PC-3 (cell line): ENCODE results near the gene SENP5. TPM values are rescaled to one million over a fixed set of nuclear protein-coding genes. Genes with fewer than 3 reads are reported as not detected.

Experiments
- ATAC-seq: fragments of 200-7000 bp; cut with Tn5 transposase; 2 replicates; pipeline ENCODE4 v1.9.1; 2020; ENCODE audit warnings: mild to moderate bottlenecking, moderate library complexity
- BruUV-seq: library from RNA; stranded (reverse); fragments of 400-500 nt; replicated peaks from 2 replicates; lab custom pipeline; 2021; lab: Mats Ljungman, UMichigan
- CTCF ChIA-PET: fragments of 300-600 bp; sonication (Branson Sonifier 250); formaldehyde crosslinking; loops from one replicate; lab custom pipeline; 2022; ENCODE audit warnings: antibody characterized with exemption; lab: Charles Lee
- POLR2A ChIA-PET: fragments of 300-600 bp; sonication (Branson Sonifier 250); formaldehyde crosslinking; loops from one replicate; lab custom pipeline; 2022; ENCODE audit warnings: antibody characterized with exemption; ENCODE audit not compliant: unreplicated experiment; lab: Charles Lee
- DNase-seq: peaks from one replicate; pipeline ENCODE4 v3.0.0-alpha.2; 2015
- H2AFZ ChIP-seq: fragments of 300-600 bp; sonication (generic); 2 replicates; pipeline ENCODE4 v1.6.0; 2016; ENCODE audit warnings: antibody characterized with exemption, low read length
- H3F3A ChIP-seq: fragments of 300-600 bp; sonication (generic); one replicate; pipeline ENCODE4 v1.6.0; 2017; ENCODE audit warnings: antibody characterized with exemption, low read length, control low read depth, mild to moderate bottlenecking; ENCODE audit not compliant: unreplicated experiment
- H3K27ac ChIP-seq: fragments of 300-600 bp; sonication (generic); 2 replicates; pipeline ENCODE4 v1.5.1; 2016; ENCODE audit warnings: mild to moderate bottlenecking, low read length
- H3K27me3 ChIP-seq: fragments of 300-600 bp; sonication (generic); 2 replicates; pipeline ENCODE4 v1.6.1; 2016; ENCODE audit warnings: low read length, mixed read lengths
- H3K36me3 ChIP-seq: fragments of 300-600 bp; sonication (generic); 2 replicates; pipeline ENCODE4 v1.6.1; 2016; ENCODE audit warnings: low read depth, mixed run types, low read length, mixed read lengths
- H3K4me1 ChIP-seq: fragments of 300-600 bp; sonication (generic); 2 replicates; pipeline ENCODE4 v1.5.1; 2016; ENCODE audit warnings: low read length; ENCODE audit not compliant: insufficient read depth
- H3K4me2 ChIP-seq: fragments of 300-600 bp; sonication (generic); 2 replicates; pipeline ENCODE4 v1.6.0; 2016; ENCODE audit warnings: low read length
- H3K4me3 ChIP-seq: fragments of 300-600 bp; sonication (generic); 2 replicates; pipeline ENCODE4 v1.5.1; 2016; ENCODE audit warnings: mild to moderate bottlenecking, low read length, mixed read lengths
- H3K79me2 ChIP-seq: fragments of 300-600 bp; sonication (generic); 2 replicates; pipeline ENCODE4 v1.6.1; 2017; ENCODE audit warnings: low read length, mixed read lengths
- H3K9ac ChIP-seq: fragments of 300-600 bp; sonication (generic); 2 replicates; pipeline ENCODE4 v1.6.0; 2016; ENCODE audit warnings: mild to moderate bottlenecking, low read length
- H3K9me2 ChIP-seq: fragments of 300-600 bp; sonication (generic); replicated peaks from 2 replicates; pipeline ENCODE4 v1.6.1; 2016; ENCODE audit warnings: mixed run types, low read length, mixed read lengths
- H3K9me3 ChIP-seq: fragments of 300-600 bp; sonication (generic); 2 replicates; pipeline ENCODE4 v1.6.1; 2016; ENCODE audit warnings: low read length, mixed read lengths
- H4K20me1 ChIP-seq: fragments of 300-600 bp; sonication (generic); 2 replicates; pipeline ENCODE4 v1.6.1; 2016; ENCODE audit warnings: low read length, mixed read lengths
- EZH2 ChIP-seq: fragments of 300-600 bp; sonication (generic); IDR thresholded peaks from one replicate; pipeline ENCODE4 v1.6.1; 2017; ENCODE audit warnings: antibody characterized with exemption, mild to moderate bottlenecking, low read length; ENCODE audit not compliant: unreplicated experiment
- EZH2phosphoT487 ChIP-seq: fragments of 300-600 bp; sonication (generic); IDR thresholded peaks from 2 replicates; pipeline ENCODE4 v1.6.1; 2018; ENCODE audit warnings: mild to moderate bottlenecking, antibody characterized with exemption, low read length, borderline replicate concordance
- intact Hi-C: fragments of 100-400 bp; cut with micrococcal nuclease; formaldehyde crosslinking; loops from 2 replicates; pipeline ENCODE4 v1.9.0; 2023
- total RNA-seq: library from RNA; depleted of rRNA; stranded (reverse); fragments of >200 nt; gene quantifications from 2 replicates; pipeline ENCODE4 v1.2.3, GENCODE V29; 2014
- TF ChIP-seq, protein P1 (sequence below): fragments of 300-600 bp; sonication (generic); conservative IDR thresholded peaks from 2 replicates; pipeline ENCODE4 v1.5.1; 2017; ENCODE audit warnings: antibody characterized with exemption, low read depth, mild to moderate bottlenecking, low read length

Gene SENP5
- total RNA-seq, 1 experiment from 2014 or later: 34.2 TPM

DNA sequence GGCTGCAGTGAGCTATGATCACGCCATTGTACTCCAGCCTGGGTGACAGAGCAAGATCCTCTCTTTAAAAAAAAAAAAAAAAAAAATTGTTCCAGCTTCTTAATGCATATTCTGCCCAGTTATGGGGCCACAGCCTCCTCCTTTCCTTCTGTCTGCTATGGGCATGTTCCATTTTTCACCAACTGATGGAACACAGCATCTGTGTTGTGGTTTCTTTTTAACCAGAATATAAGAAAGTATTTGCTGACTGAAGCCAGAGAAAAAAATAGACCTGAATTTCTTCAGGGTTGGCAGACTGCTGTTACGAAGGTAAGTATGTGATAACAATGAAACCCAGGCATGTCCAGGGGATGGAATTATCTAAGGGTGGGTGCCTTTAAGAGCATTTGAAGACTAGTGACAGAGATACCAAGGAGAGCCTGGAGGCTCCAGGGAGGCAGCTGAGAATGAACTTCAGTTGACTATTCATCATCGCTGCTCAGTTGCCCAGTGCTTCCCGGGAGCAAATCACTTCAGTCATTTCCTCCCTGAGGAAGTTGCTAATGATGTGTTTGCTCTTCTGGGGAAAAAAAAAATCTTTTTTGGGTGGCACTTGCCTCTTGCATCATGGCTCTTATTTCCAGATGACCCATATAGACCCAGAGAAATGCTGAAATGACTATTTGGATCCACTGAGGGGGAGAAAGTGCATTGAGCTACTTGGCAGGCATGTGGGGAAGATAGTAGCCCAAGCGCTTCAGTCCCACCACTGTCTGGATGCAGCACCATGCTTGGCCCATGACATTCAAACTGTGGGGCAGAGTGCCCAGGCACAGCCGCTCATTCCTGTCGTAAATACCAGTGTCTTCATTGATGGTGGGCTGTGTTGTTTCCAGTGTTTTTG, 60.1 kb downstream of the SENP5 start:
- Histone ChIP-seq H3K4me1 (no peaks in the 10 kb centered on the region), H4K20me1 (no peaks in the 10 kb centered on the region), H3K36me3 (peaks cover 37% of the 10 kb centered on the region; the same call in 1 of the 2 replicates), H3K27me3 (no peaks in the 10 kb centered on the region), H3K4me2 (no peak overlapping the region), H3K9me2 (no peaks in the 10 kb centered on the region), H3K79me2 (no peaks in the 10 kb centered on the region), H3K4me3 (no peak overlapping the region), H2AFZ (no peak overlapping the region), H3K9ac (no peak overlapping the region), H3K9me3 (no peaks in the 10 kb centered on the region), H3F3A (peaks cover 3% of the 10 kb centered on the region), H3K27ac (no peak overlapping the region)
- ChIA-PET CTCF (no interaction called here), POLR2A (no interaction called here)
- TF ChIP-seq, protein P1, sequence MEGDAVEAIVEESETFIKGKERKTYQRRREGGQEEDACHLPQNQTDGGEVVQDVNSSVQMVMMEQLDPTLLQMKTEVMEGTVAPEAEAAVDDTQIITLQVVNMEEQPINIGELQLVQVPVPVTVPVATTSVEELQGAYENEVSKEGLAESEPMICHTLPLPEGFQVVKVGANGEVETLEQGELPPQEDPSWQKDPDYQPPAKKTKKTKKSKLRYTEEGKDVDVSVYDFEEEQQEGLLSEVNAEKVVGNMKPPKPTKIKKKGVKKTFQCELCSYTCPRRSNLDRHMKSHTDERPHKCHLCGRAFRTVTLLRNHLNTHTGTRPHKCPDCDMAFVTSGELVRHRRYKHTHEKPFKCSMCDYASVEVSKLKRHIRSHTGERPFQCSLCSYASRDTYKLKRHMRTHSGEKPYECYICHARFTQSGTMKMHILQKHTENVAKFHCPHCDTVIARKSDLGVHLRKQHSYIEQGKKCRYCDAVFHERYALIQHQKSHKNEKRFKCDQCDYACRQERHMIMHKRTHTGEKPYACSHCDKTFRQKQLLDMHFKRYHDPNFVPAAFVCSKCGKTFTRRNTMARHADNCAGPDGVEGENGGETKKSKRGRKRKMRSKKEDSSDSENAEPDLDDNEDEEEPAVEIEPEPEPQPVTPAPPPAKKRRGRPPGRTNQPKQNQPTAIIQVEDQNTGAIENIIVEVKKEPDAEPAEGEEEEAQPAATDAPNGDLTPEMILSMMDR: no peak
- TF ChIP-seq EZH2 (no peak), EZH2phosphoT487 (no peak)
- no TSS peak for BruUV-seq
- ATAC-seq: no peak
- no peak for DNase-seq
- intact Hi-C loops: no loop called here

DNA sequence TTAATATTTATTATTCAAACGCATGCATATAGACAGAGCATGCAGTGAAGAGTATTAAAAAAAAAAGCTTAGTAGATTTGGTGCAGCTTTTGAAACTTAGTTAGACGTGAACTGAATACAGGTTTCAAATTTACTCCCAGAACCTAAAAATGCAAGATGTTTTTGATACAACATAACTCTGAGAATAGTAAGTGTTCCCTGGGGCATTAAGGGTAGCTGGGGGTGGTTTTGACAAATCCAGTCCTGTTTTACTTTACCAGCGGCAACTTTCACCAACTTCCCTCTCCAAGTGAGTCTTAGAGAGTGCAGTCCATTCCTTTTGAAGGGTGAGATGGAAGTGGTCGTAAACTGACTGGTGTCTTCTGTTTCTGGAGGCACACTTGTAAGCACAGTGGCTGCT, 63.4 kb downstream of the SENP5 start:
- Histone ChIP-seq H3K79me2 (no peaks in the 10 kb centered on the region), H3K9ac (no peak overlapping the region), H2AFZ (no peak overlapping the region), H3K27me3 (no peaks in the 10 kb centered on the region), H3K27ac (no peak overlapping the region), H3K4me2 (no peak overlapping the region), H3F3A (peaks cover 8% of the 10 kb centered on the region), H3K9me2 (no peaks in the 10 kb centered on the region), H3K36me3 (peaks cover 50% of the 10 kb centered on the region), H3K4me1 (no peaks in the 10 kb centered on the region), H4K20me1 (no peaks in the 10 kb centered on the region), H3K4me3 (no peak overlapping the region), H3K9me3 (no peaks in the 10 kb centered on the region)
- TF ChIP-seq, protein P1: no peak
- TF ChIP-seq EZH2: no peak
- TF ChIP-seq EZH2phosphoT487: no peak
- no peak for DNase-seq
- BruUV-seq: no TSS peak
- ATAC-seq: no peak
- POLR2A ChIA-PET: no interaction called here
- CTCF ChIA-PET: no interaction called here
- intact Hi-C loops: loop anchor here (10.0 kb wide), 1 partner anchor 186 kb away; no protein-coding TSS in a partner anchor
